Stimulated activated CD4-positive, alpha-beta T cell treated with anti-CD3 and anti-CD28 coated beads, Interleukin-4, amount 100 ng/mL, for 1 hour (primary cell): Measurements from ENCODE around the gene CRYBG1.

Source experiments
- DNase-seq: peaks from one replicate; pipeline ENCODE4 v3.0.0-alpha.2; 2020

The CRYBG1 gene

GRCh38 chr6:106462923-106463557 is 102.5 kb downstream of the CRYBG1 start:
- no peak for DNase-seq

DNA sequence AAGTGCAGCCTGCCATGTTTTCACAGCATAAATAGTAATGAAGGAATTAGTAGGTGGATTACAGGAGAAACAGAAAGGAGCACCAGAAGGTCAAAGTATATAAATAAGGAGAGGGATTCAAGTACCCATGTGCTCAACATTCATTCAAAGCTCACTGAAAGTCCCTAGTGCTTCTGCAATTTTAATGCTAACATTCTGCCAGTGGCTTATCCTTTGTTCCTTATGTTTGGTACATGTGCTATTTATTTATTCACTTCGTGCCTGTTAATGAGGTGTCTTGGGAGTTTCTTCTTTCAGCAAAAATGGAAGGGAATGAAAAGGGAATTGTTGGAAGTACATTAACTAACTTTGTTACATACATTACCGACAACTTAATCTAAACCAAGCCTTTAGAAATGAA is 105.7 kb downstream of the CRYBG1 start:
- no peak for DNase-seq

GRCh38 chr6:106468935-106469334 is 108.4 kb downstream of the CRYBG1 start:
- DNase-seq, result no peak

- no peak for DNase-seq
Measured at GRCh38 chr6:106469882-106470281, 109.4 kb downstream of the CRYBG1 start.

DNA sequence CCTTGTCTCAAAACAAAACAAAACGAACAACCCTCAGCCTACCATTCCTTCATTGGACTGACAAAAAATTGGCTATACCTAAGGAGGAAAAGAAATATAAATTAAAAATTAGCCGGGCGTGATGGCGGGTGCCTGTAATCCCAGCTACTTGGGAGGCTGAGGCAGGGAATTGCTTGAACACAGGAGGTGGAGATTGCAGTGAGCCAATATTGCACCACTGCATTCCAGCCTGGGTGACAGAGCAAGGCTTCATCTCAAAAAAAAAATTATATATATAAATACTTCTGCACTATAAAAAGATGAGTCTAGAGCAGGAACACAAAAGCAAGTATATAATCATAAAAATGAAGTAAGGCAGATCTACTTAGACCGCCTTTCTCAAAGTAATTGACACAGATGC is 109.8 kb downstream of the CRYBG1 start:
- no peak for DNase-seq

DNA sequence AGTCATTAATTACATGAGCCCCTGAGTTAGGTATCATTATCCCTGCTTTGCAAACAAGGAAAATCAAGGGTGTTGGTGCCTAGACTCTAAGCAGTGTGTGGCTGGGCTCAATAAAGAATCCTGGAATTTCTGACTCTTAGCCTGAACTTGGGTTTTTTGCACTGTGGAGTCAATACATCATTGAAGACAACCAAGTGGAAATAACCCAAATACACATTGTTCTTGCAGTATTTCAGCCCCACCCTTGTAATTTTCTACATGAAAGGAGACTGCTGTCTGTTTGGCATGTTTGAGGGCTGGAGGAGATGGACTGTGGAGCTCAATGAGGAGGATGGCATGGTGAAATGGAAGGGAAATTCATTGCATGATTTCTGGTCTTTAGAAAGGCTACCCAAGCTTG is 110.3 kb downstream of the CRYBG1 start:
- no peak for DNase-seq

DNA sequence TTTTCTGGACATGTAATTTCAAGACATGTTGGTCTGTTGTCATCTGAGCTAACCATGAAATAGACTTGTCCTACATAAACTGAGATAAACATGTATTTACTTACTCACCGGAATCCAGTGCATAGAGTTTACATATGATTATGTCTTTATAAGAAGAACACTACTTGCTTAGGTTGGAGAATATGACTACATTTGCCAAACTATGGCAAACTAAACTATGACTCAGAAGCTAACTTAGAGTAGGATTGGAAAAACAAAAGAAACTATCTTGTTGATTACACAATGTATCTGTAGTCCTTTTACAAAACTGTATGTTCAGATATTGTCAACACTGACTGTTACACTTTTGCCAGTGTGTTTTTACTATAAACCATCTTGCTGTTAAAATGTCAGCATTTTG is 113.3 kb downstream of the CRYBG1 start:
- DNase-seq, result no peak

DNA sequence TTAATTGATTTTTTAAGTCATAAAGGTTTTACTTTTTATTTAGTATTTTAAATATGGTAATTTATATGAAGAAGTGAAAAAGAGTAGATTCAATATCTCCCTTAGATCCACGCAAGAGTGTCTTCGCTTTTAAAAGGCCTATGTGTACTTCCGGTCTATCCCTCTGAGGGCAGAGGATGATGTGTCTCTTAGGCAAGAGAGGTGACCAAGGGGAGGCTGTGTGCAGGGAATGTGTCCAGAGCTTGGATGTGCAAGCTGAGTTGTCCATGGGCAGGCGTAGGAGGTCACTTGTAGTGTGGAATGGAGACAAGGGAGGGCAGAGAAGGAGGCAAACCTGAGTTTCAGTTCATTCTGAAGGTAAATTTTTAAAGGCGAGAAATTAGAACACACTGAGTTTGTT is 113.9 kb downstream of the CRYBG1 start:
- no peak for DNase-seq

DNA sequence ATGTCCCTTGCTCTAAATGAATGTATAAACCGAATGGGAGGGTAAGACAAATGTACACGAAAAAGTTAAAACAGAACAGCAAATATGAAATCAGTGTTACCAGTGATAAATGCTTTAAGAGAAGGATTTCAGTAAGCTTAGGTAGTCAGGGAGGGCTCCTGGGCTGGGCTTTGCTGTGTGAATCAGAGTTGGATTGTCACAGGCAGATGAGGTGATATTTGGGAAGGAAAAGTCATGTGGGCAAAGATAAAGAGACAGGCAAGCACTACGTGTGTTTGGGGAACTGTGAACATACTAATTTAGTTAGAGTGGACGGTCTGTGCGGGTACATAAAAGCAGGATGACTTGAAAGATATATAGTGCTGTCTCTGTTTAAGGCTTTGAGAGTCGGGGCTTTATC is 114.8 kb downstream of the CRYBG1 start:
- DNase-seq, result no peak

DNA sequence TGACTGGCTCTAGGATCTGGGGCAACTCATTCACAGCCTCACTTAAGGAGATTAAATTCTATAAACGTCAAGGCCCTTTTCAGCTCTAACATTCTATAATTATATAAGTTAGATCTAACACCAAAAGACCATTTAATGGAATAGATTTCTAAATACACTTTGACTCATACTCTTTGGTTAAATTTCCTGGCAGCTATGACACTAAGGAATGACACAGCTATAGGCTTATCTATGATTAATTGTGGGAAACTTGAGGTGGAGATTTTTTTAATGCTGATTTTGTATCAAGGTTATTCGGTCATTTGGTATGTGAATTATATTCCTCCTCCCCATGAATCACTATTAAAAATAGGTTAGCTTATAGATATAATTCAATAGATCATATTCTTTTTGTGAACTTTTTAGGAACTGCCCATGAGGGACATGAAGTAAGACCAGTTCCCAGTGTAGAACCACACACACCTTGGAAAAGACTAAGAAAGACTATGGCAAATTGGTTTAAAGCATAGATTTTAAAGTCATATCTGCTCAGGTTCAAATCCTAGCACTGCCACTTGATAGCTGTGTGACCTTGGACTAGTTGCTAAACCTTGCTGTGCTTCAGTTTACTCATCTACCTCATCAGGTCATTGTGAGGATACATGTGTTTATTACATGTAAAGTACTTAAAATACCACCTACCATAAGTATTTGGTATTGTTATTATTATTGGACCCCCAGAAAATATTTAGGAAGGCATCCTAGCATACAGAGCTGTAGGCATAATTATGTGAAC is 116.0 kb downstream of the CRYBG1 start:
- no peak for DNase-seq

DNA sequence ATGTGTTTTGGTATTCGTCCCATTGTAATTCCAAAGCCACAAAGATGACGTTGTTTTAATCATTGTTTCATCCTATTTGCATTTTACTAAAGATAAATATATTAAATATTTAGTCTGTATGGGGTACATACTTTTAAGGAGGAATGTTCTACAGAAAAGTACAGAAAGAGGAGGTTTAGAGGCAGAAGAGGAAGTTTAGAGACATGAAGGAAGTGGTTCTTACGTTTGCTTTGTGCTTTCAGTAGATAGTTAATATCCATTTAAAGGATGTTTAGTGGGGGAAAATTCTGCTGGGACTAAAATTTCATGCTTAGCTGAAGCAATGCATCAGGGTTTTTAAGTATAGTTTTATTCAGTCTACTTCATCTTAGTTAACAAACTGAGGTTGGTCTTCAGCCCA is 116.6 kb downstream of the CRYBG1 start:
- no peak for DNase-seq

DNA sequence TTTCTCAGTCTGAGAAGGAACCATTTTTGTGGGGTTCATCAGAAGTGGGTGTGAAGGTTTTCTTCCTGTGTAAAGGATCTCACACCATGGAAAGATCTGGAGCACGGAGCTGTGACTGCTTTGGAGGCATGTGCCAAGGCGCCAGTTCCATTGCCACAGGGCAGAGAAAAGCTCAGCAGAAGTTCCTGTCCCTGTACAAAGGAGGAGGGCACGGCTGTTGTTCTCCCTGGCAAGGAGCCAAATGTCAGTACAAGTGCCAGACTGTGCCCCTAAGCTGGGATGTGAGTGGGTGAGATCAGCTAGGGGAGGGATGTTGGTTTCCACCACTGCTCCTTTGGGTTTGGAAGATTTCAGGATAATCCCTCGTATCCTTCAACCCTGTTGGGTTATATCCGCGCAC is 117.3 kb downstream of the CRYBG1 start:
- DNase-seq, result no peak

DNA sequence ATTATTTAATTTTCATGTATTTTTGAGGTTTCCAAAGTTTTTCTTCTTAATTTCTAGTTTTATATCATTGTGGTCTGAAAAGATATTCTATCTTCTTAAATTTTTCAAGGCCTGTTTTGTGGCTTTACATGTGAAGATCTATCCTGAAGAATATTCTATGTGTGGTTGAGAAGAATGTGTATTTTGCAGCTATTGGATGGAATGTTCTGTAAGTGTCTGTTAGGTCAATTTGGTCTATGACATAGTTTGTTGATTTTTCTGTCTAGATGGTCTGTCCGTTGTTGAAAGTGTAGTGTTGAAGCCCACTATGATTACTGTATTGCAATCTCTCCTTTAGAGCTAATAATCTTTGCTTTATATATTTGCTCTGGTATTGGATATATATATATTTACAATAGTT is 125.7 kb downstream of the CRYBG1 start:
- no peak for DNase-seq

GRCh38 chr6:106488494-106489370 is 128.2 kb downstream of the CRYBG1 start:
- no peak for DNase-seq

DNA sequence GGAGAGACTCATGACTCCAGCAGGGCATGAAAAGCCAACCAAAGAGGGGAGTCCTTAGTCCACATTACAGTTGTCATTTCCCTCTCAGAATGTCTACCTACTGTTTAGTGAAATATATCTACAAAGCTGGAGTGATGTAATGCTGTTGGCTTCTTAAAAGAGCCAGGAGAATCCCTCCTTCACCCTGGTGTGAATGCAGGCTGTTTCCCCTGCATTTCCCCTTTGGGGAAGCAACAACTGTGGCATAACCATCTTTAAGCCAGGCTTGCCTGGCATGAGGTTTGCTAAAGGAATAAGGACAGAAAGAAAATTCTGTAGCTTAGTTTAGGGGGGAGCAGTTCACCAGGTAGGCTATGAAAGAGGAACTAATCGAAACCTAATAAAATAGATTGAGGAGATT is 129.5 kb downstream of the CRYBG1 start:
- DNase-seq, result no peak

GRCh38 chr6:106490436-106490835 is 129.9 kb downstream of the CRYBG1 start:
- DNase-seq, result no peak

DNA sequence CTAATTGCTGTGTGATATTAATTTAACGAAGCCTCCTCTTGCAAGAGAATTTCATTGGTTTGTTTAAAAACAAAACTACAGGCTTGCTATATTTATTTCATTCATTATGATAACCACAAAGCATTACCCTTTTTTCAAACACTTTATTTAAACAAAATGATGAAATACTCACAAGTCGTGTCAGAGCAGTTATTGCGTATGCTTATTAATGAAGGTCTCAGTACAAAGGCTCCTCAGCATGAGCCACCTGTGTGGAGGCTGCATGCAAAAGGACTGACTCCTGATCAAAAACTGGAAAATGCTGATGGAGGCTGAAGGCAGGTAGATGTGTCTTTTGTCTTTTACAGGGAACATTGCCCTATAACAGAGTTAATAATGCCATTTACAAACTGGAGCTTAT is 130.5 kb downstream of the CRYBG1 start:
- DNase-seq, result no peak

GRCh38 chr6:106495014-106495413 is 134.5 kb downstream of the CRYBG1 start:
- no peak for DNase-seq

- no peak for DNase-seq
Measured at GRCh38 chr6:106496823-106497222, 136.3 kb downstream of the CRYBG1 start.

DNA sequence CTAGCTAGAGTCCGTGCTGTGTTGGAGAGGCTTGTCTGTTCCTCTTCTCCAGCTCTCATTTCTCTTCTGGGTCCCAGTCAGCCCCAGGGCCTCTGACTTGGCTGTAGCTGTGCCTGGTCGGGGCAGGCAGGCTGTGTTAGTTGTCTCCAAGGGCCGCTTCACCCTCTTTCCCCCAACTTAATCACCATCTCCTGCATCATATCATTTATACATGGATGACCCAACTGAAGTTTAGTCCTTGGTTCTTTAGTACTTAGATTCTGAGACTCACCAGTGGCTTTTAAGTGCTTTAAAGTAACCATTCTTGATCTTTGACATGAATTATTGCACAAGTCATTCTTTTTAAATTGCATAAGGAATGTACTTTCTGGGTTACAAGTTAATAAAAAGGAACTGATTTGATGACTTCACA is 141.4 kb downstream of the CRYBG1 start:
- no peak for DNase-seq

DNA sequence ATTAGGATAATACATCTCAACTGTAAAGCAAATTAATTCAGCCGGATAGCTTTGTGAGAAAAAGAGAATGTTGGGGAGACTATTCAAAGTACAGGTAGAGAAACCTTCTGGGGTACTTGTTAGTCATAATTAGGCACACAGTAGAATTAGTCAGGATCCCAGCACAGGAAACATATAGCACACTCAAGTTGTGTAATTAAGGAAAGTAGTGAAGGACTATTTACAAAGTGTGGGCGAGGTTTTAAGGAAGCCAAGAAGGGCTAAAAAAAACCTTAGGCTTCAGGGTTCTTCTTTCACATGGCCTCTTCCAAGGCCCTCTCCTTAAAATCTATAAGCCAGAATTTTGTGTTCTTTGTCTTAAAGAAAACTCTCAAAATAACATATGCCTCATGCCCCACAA is 142.0 kb downstream of the CRYBG1 start:
- no peak for DNase-seq

- DNase-seq, result no peak
Measured at GRCh38 chr6:106508277-106508676, 147.8 kb downstream of the CRYBG1 start.

DNA sequence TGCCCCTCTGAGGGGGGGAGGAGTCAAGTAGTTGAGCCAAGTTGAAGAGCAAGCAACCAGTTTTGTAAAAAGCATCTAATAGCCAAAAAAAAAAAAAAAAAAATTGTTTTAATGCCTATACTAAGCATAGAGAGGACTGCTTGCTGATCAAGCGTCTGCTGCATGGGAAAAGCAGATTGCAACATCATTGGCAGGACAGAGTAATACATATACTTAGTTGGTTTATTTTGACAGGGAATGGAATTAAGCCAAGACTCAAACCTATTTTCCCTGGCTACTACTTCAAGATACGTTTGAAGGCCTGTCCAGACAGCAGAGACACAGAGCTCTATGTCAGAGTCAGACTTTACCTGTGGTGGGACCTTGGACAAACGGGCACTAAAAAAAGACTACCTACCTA is 148.3 kb downstream of the CRYBG1 start:
- DNase-seq, result no peak
